Occipital lobe (tissue), 2 donors: Measurements from ENCODE around the gene CYFIP2. TPM values are rescaled to one million over a fixed set of nuclear protein-coding genes. Genes with fewer than 3 reads are reported as not detected.

Source experiments
- DNase-seq: peaks from one replicate; lab custom pipeline; 2025; lab: John Stamatoyannopoulos, UW
- total RNA-seq: library from RNA; depleted of rRNA; stranded (reverse); fragments of >200 nt; gene quantifications from one replicate; pipeline ENCODE4 v1.2.3, GENCODE V29; 2014

The CYFIP2 gene
- total RNA-seq, 1 donor from 2014 or later: 84.7 TPM

GRCh38 chr5:157286761-157287211 is 20.9 kb downstream of the CYFIP2 start:
- DNase-seq: no peak

- DNase-seq: no peak
Observed at GRCh38 chr5:157288405-157289163, 22.7 kb downstream of the CYFIP2 start.

GRCh38 chr5:157289164-157289819 is 23.4 kb downstream of the CYFIP2 start:
- no peak for DNase-seq

GRCh38 chr5:157290156-157290980 is 24.4 kb downstream of the CYFIP2 start:
- no peak for DNase-seq

- no peak for DNase-seq
Observed at GRCh38 chr5:157290981-157291711, 25.2 kb downstream of the CYFIP2 start.

GRCh38 chr5:157292599-157292998 is 26.7 kb downstream of the CYFIP2 start:
- DNase-seq: no peak

- no peak for DNase-seq
Observed at GRCh38 chr5:157294407-157295091, 28.6 kb downstream of the CYFIP2 start.

- no peak for DNase-seq
Observed at GRCh38 chr5:157295247-157295646, 29.3 kb downstream of the CYFIP2 start.

- no peak for DNase-seq
Observed at GRCh38 chr5:157300564-157300963, 34.6 kb downstream of the CYFIP2 start.

GRCh38 chr5:157301066-157301465 is 35.1 kb downstream of the CYFIP2 start:
- DNase-seq: no peak

GRCh38 chr5:157303023-157303422 is 37.1 kb downstream of the CYFIP2 start:
- no peak for DNase-seq

GRCh38 chr5:157303667-157304327 is 37.9 kb downstream of the CYFIP2 start:
- DNase-seq: no peak

- DNase-seq: no peak
Observed at GRCh38 chr5:157306081-157306480, 40.2 kb downstream of the CYFIP2 start.

- no peak for DNase-seq
Observed at GRCh38 chr5:157306692-157307471, 41.0 kb downstream of the CYFIP2 start.

GRCh38 chr5:157308836-157309465 is 43.0 kb downstream of the CYFIP2 start:
- DNase-seq: no peak

GRCh38 chr5:157309796-157310195 is 43.9 kb downstream of the CYFIP2 start:
- no peak for DNase-seq

- no peak for DNase-seq
Observed at GRCh38 chr5:157311595-157311994, 45.7 kb downstream of the CYFIP2 start.

- DNase-seq: no peak
Observed at GRCh38 chr5:157312492-157312891, 46.6 kb downstream of the CYFIP2 start.

- DNase-seq: no peak
Observed at GRCh38 chr5:157322581-157322980, 56.7 kb downstream of the CYFIP2 start.
